Middle frontal gyrus (tissue), 1 donor: ENCODE results near the gene TEX35.

Experiments used
- DNase-seq: peaks from one replicate; pipeline ENCODE4 v3.0.0-alpha.2; 2015; ENCODE audit warnings: low spot score; ENCODE audit errors: extremely low spot score

Gene TEX35

DNA sequence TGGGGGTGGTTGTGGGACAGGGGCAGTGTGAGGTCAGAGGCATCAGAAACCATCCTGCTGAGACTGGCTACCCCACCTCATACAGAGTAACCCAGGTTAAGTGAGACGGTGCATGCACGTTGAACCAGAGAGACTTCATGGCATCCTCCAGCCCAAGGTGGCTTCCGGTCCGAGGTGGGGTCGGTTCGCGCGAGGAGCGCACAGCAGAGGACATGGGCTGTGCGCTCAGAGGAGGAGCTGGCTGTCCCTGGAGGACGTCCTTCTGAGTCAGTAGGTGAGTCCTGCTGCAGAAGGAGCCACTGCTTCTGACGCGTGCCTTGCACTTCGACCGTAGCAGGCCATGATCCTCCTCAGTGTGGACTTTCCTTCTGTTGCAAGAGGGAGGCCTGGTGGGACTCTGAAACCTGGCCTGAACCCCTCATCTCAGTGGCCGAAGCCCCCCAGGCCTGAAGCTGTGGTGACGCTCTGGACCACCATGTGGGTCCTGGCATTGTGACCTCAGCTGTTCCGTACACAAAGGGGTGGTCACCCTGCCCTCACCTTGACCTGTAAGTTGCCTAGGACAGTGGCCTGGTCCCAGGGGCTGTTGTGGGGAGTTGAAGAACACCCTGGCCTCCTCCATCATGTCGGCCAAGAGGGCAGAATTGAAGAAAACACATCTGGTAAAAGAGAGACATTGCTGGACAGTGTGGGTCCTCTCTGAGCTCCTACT, at the start of gene TEX35:
Gene TEX35 (plus strand): TSS at position 544 of the 712 bp plus-strand sequence. CDS start 80 bp downstream, at position 624.
- no peak for DNase-seq

DNA sequence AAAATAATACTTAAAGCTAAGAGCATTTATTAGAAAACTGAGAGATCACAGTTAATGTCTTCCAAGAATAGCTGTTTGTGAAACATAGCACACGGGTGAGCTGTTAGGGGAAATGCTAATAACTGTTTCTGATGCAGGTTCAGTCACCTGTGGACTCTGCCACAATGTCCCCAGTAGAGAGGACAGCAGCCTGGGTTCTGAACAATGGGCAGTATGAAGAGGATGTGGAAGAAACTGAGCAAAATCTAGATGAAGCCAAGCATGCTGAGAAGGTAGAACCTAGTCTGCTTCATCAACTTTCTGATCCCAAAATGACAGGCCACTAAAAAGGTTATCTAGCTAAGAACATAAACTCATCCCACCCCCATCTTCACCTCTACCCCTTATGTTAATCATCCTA, 48.8 kb upstream of the TEX35 start:
- no peak for DNase-seq

DNA sequence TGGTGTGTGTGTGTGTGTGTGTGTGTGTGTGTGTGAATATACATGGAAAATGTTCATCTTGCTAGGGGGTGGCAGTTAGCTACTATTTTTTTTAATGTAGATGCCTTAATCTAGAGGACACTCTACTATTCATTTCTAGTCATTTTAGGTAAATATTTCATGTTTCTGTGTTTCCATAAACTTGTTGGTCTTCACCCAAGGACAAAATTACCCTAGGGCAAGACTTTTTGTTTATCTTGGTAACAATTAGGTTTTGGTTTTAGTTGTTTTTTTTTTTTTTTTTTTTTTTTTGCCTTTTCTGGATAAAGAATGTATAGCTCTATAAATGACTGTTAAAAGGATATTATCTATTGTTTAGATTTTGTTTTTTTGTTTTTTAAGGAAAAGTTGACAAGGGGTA, 48.3 kb upstream of the TEX35 start:
- DNase-seq = no peak

DNA sequence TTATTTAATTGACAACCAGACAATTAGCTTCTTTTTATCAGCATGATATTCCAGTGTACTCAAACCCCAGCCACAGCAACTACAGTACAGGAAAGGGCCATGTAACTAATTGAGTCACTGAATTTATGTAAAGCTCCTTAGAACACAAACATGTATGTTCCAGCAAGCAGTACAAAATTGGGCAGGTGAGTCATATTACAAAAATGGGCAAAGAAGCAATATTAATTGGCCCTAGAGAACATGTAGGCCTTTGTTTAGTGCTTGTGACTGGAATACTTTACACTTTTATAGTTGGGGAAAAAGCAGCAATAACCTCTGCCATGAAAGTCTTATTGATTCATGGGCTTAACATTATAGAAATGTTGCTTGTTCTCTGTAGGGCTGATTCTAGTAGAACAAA, 47.9 kb upstream of the TEX35 start:
- no peak for DNase-seq

DNA sequence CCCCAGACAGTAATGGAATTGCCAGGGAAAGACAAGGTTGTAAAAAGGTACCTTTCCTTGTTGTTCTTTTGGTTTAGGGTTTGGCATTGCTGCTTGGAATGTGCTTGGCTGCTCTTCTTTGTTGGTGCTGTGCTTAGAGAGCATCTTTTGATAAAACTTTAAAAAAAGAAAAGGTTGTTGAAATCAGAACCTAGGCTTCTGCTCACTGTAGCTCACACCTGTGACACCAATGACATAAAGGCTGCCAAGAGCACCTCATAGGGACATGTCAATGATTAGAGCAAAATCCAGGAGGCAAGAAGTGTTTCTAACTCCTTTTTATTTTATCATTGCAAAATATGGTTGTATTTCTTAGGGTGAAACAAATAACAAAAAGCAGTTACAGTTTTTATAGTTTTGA, 45.1 kb upstream of the TEX35 start:
- DNase-seq = no peak

DNA sequence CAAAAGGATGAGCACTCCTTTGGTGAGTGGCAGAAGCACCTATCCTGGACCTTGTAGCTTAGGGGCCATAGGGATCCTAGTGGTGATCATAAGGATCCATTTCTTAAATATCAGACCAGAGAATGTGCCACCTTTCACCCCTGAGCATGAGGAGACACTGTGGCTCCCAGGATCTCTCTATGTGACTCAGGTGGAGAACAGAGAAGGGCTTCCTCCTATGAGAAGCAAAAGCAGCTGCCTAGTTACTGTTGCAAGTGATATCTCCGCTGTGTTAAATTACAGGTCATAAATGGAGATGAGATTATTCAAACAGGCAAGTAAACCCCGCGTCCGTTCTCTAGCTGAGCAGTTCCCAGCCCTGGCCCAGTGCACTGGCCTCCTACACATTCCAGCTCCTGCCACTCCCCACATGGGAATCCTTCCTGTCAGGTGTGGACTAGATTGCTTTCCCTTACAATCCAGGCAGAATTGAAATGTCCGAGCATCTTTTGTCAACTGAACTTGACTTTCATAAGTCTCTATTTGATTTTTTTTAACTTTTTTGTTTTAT, 42.4 kb upstream of the TEX35 start:
- DNase-seq = no peak

DNA sequence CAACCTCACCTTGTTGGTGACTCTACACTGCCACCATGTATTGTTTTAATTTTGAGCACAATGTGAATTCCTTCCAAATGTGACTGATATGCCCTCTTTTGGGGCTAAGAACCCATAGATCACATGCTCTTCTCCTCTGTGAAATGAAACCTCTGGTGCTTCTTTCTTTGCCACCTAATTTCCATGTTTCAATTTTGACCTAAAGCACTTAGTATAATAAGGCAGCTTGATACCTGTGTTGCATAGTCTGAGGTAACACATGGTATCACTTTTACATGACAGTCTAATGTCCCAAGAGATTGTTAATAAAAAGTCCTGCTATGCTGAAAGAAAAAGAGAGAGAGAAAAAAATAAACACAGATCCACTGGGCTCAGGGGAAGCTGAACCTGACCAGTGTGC, 40.4 kb upstream of the TEX35 start:
- no peak for DNase-seq

DNA sequence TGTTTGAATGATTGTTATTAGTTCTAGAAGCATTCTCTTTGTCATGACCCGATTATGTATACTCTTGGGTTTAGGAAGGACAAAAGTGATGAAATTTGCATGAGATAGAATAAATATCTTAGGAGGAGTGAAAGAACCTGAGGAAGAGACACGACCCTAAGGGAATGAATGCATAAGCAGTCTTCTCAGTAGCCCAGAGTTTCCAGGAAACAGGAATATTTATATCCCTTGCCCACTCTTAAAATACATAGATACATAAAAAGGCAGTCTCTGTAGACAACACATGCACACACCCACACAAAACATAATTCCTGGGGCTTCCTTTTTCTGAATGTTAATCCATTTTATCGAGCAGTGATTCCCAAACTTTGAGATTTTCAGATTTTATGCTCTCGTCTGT, 35.5 kb upstream of the TEX35 start:
- DNase-seq = no peak

DNA sequence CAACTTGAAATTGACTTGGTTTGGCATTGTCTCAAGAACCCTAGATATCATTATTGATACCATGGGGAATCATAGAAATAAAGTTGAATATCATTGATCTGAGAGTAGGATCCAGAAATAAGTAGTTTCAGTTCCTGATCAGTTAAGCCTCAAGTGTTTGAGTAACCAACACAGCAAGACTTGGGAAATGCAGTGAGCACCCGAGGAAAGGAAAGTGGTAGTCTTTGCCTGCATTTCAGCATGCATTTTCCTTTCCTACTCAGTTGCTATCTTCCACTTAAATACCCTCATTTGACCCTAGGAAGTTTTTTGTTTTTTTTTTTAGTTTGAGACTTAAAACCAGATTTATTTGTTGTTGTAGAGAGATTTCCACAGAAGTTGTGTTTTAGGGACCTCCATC, 35.1 kb upstream of the TEX35 start:
- DNase-seq = no peak

DNA sequence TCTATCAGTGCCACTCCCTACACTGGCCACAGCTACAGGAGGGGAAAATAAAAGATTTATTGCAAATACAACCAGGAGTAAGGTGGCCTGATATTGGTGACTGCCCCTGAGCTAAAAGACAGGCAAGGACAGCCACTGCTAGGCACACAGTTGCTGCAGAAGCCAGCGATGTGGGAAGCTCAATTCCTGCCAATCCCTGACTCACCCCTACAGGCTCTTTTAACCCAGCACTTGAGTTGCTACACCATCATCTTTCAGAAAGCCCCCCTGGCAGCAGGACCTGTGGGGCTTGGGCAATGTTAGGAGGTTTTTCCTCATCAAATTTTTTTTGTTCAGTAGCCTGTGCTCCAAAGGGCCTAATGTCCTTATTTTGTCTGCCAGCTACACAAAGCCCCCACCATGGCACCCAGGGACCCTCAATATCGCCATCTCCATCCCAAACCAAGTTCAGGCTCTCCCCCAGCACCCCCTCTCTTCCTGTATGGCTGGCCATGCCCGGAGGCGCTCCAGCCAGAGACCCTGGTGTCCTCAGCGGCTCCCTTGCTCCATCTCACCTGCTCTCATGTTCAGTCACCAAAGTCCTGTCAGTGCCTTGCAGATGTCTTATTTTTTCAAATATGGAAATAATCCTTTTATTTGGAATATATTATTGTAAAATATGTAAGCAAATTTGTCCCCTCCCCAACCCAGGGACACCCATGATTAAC, 29.5 kb upstream of the TEX35 start:
- no peak for DNase-seq

DNA sequence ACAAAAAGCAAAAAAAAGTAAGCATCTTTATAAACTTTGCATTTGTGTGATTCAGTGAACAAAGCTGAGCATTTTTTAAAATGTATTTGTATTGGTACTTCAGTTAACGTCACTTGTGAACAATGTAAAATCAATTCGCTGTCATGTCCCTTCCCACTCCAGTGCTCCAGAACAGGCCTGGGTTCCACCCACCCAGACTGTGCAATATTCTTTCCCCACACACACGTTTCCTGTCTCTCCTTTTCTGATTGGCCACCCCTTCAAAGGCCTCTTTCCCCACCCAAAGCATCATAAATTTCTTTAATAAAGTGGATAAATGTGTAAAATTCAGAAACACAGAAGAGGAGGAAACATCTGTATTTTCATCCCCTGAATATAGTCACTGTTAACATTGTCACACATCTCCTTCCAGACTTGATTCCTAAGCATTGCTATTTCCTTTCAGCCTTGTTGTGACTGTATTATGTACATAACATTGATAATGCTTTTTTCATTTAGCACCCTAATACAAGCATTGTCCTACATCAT, 28.1 kb upstream of the TEX35 start:
- DNase-seq = no peak

DNA sequence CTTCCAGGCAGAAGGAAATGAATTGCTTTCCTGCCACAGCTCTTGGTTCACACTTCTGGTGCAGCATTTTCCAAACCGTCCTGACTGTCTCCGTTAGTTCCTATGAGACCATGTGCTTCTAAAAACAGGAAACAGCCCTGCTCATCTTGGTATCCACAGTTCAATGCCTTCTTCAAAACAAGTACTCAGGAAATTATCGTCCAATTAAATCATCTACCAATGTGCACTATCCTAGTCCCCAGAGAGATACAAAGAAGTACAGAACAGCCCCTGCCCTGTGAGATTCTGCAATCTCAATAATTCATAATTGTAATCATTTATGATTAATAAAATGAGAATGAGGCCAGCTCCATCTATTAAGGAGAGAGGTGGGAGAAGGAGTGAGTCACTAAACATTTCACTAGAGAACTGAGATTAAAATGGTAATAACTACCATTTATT, 27.3 kb upstream of the TEX35 start:
- no peak for DNase-seq

DNA sequence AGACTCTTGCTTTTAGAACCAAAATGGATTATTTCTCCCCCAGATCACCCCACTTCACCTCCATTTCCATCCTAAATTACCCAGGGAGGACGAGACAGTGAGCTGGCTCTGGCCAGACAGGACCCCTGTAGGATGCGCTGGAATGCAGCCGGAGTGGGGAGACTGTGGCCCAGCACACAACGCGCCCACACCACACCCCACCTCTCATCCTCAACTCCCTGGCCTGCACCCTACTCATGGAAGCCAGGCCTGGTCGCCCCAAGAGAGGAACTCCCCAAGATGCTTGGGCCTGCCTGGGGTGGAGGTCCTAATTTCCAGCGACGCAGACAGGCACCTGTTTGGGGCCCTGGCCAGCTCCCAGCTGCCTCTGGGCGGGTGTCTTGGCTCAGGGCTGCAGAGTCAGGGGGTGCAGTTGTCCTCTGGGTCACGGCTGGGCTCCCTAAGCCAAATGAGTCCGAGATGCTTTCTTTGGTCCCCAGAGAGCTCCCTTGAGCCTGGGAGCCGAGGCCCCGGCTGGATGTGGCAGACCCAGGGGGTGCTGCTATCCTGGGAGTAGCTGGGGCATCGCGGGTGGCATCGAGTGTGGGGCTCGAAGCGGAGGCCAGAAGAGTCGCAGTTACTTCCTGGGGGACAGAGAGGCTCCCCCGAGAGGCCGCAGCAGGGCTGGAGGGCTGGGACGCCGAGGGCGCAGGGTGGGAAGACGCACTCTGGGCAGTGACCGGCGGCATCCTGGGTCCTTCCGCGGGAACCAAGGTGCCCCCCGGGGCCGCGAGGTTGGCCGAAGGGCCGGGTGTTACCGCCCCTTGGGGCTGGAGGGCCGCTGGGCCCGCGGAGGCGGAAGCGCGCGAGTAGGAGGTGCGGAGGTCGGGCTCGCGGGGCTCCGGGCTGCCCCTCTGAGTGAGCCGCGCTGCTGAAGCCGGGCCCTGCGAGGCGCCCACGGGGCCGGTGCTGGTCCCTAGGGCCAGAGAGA, 26.5 kb upstream of the TEX35 start:
- DNase-seq = no peak

DNA sequence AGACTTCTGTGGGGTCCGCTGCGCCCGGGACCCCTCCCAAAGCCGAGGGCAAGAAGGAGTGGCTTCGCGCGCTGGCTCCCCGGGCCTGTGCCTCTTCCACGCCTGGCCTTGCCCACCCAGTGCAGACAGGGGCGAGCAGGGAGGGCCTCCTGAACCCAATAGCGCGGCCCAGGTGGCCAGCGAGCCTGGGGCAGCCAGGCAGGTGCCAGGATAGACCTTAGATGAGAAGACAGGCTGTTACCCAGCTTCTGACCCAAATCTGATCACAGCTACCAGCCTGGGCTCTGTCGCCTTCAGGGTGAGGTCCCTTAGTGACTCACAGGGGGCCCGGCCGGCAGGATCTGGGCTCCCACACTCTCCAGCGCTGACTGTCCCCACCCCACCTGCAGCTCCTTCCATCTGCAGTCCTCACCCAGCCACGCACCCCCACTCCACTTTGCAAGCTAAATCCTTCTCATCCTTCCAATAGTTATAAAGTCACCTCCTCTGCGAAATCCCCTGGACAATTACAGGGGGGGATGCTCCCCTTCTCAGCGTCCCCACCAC, 25.8 kb upstream of the TEX35 start:
- no peak for DNase-seq

DNA sequence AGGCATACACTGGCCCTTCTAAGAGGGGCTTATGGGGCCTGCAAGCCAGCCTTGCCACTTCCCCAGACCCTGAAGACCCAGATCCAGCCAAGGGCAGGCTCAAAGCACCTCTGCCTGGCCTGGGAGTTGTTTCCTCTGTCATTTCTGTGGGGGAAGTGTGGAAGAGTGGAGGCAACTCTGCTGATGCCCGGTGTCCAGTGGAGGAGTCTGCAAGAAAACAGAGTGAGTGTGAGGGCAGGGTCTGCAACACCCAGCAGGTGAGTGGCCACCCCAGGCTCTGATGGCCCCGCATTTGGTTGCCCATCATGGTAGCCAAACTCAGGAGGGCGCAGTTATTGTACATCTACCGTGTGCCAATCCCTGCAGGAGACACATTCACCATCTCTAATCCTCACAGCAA, 24.5 kb upstream of the TEX35 start:
- DNase-seq = no peak

DNA sequence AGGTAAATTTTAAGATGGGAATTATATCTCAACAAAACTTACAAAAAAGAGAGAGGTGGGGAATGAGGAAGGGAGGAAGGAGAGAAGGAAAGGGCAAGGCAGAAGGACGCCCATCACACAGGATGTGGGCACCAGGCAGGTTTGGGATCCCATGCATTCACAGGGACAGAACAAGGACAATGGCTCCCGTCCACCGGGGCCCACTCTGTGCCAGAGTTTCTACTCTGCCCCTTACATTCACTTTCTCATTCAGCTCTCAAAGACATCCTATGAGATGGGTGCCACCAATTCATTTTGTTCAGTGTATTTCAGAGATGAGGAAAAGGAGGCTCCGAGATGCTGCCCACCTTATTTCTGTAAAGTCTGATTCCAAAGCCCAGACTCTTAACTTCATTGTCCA, 23.5 kb upstream of the TEX35 start:
- DNase-seq = no peak

DNA sequence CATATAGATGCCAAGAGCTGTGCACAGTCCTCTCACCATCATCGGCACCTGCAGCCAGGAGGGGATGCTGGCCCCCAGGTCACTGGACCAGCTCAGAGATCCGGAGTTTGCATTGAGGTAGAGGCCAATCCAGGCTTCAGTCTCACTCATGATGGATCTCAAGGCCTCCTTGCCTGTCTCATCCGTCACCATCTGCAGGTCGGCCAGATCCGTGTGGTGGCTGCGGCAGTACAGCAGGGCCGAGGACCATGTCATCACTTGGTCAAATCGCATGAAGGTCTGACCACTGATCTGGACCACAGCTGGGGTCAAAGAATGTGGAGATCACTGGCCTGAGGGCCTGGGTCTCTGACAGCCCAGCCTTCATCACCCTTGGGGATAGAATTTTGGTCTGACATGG, 22.8 kb upstream of the TEX35 start:
- no peak for DNase-seq

DNA sequence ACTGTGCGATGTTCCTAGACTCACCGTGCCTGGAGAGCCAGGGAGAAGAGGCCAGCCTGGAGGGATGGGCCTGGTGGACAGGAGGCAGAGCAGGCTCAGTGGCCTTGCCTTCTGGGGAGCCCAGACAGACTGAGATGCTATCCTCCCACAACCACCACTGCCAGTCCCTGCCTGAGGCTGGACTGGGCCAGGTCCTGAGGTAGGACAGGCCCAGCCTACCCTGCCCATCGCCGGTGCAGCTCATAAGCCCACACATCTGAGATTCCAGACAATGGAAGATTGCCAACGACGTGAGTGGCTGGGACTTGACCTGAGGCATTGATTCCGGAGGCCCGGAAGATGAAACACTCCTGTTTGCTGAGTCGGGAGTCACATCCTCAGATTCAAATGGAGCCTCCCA, 21.9 kb upstream of the TEX35 start:
- no peak for DNase-seq

DNA sequence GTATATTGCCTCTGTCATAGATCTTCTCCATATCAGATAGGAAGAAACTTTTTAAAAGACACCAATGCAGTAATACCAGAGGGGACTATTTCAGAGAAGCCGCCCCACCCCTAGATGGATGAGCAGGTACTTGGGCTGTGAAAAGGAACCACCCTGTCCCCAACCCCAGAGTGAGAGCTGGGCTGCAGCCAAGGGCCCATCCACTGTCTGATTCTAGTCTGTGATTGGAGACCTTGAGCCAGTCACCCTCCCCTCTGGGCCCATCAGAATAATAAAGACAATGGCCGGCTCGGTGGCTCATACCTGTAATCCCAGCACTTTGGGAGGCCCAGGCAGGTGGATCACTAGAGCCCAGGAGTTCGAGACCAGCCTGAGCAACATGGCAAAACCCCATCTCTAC, 21.2 kb upstream of the TEX35 start:
- no peak for DNase-seq

DNA sequence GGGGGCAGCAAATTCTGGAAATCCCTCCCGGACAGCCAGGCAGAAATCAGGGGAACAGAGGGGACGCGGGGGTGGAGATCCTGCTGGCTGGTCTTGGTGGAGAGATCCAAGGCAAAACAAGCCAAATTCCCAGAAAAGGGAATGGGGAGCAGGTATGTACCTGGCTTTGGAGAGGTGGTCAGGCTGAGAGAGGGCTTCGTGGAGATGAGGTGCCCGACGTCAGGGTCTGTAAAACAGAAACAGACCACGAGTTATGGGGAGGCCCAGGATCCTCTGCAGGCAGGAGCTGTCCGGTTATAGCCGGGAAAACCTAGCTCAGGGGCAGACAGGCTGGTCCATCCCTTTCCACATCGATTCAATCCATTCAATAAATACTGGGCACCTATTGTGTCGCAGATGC, 20.6 kb upstream of the TEX35 start:
- DNase-seq = no peak

DNA sequence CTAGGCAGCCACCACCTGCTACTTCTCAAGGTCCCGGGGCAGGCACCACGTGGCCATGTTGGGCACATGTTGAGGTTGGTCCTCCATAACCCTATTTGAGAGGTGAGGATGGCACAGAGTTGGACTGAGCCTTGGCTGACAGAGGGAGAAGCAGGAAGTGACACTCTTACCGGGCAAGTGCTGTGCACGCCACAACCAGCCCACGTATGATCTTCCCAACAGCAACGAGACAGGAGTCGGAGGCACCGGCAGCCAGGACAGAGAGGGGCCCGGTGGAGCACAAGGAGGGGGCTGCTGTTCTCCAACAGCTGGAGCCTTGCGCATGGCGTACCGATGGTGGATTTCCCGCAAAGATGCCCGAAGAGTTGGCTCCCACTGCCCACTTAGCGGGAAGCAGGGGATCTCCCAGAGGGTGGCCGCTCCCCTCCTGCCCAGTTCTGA, 19.6 kb upstream of the TEX35 start:
- DNase-seq = no peak
